ENCODE data around the gene SLC6A19. TPM values are rescaled to one million over a fixed set of nuclear protein-coding genes. Genes with fewer than 3 reads are reported as not detected.

SLC6A19 gene
- total RNA-seq, 2 experiments from 2014 or later: not detected

DNA sequence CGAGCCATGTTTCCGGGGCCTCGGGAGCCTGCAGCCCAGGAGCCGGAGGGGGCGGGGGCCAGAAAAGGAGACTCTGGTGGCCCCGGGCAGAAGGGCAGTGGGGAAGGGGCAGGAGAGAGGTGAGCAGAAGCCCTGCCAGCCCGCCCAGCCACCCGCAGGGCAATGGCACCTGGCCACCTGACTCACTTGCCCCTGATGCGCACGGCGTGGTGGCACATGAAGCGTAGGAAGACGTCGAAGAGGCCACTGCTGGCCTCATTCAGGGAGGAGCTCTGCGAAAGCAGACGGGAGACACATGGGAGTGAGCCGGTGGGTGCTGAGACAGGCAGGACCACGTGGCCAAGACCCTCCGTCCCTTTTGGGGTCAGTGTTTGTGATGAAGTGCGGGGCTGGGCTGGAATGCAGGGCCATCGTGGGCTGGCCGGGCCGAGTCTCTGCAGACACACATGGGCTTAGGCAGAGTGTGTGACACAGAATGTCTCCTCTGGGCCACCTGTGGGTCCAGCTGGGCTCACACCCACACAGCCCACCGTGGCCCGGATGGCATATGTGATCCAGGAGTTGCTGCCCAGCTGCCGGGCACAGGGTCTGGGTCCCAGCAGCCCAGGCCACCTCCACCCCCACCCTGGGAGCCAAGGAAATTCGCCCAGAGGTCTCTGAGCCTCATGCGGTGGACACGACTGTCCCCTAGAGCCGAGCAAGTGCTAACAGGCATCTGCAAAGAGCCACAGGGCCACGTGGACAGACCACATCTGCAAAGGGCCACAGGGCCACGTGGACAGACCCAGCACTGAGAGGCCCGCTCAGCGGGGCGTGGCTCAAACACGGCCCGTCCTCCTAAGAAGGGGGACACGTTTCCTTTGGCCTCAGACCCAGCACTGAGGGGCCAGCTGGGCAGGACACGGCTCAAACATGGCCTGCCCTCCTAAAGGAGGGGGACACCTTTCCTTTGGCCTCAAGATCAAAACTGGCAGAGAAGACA is 69.8 kb downstream of the SLC6A19 start:
- intact Hi-C loops (cut with DNase I, micrococcal nuclease): no loop called here
- Mint-ChIP-seq H3K27ac (no peak overlapping the region), H3K4me1 (ENCODE audit: low read depth) (peaks cover 11% of the 10 kb centered on the region), H3K4me3 (no peak overlapping the region), H3K36me3 (ENCODE audit: low read depth) (no peaks in the 10 kb centered on the region), H3K27me3 (no peaks in the 10 kb centered on the region), H3K9me3 (no peaks in the 10 kb centered on the region)
- no peaks in the 10 kb centered on the region for H3K27me3 ChIP-seq (ENCODE audit: control insufficient read depth in 1 of 2, insufficient read depth in 2 of 2, low read length in 2 of 2)
- peaks cover 12% of the 10 kb centered on the region for H3K4me1 ChIP-seq (ENCODE audit: insufficient read depth, low read length)
- TF ChIP-seq, protein P1, sequence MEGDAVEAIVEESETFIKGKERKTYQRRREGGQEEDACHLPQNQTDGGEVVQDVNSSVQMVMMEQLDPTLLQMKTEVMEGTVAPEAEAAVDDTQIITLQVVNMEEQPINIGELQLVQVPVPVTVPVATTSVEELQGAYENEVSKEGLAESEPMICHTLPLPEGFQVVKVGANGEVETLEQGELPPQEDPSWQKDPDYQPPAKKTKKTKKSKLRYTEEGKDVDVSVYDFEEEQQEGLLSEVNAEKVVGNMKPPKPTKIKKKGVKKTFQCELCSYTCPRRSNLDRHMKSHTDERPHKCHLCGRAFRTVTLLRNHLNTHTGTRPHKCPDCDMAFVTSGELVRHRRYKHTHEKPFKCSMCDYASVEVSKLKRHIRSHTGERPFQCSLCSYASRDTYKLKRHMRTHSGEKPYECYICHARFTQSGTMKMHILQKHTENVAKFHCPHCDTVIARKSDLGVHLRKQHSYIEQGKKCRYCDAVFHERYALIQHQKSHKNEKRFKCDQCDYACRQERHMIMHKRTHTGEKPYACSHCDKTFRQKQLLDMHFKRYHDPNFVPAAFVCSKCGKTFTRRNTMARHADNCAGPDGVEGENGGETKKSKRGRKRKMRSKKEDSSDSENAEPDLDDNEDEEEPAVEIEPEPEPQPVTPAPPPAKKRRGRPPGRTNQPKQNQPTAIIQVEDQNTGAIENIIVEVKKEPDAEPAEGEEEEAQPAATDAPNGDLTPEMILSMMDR (IDR thresholded peaks at IDR 0.05): no peak
- ChIA-PET POLR2A (no interaction called here), CTCF (no interaction called here)
- no peaks in the 10 kb centered on the region for H3K36me3 ChIP-seq (ENCODE audit: insufficient read depth, low read length)
- H3K27ac ChIP-seq (ENCODE audit: low read depth in 1 of 2, low read length in 2 of 2): no peak overlapping the region
- no peak for ATAC-seq (ENCODE audit: poor library complexity)
- H3K9me3 ChIP-seq (ENCODE audit: control insufficient read depth in 1 of 2, insufficient read depth in 1 of 2, low read length in 2 of 2): no peaks in the 10 kb centered on the region
- DNase-seq: no peak
- H3K4me3 ChIP-seq (ENCODE audit: low read length): no peak overlapping the region

DNA sequence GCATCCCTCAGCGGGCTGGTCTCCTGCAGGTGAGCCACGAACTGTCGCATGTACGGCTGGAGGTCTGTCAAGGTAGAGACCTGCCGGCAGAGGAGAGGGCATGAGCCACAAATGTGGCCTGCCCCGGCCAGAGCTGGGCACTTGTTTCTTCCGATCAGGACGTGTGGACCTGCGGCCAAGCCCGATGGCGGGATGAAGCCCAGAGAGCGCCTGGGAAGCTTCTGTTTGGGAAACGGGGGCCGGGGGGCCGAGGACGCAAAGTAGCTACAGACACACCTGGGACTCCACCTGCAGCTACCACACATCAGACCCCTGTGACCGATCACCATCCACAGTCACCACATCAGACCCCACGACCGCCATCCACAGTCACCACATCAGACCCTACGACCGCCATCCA is 70.8 kb downstream of the SLC6A19 start:
- Histone ChIP-seq H3K9me3 (ENCODE audit: control insufficient read depth in 1 of 2, insufficient read depth in 1 of 2, low read length in 2 of 2) (no peaks in the 10 kb centered on the region), H3K4me3 (ENCODE audit: low read length) (no peak overlapping the region), H3K36me3 (ENCODE audit: insufficient read depth, low read length) (no peaks in the 10 kb centered on the region), H3K4me1 (ENCODE audit: insufficient read depth, low read length) (peaks cover 12% of the 10 kb centered on the region), H3K27ac (ENCODE audit: low read depth in 1 of 2, low read length in 2 of 2) (no peak overlapping the region), H3K27me3 (ENCODE audit: control insufficient read depth in 1 of 2, insufficient read depth in 2 of 2, low read length in 2 of 2) (no peaks in the 10 kb centered on the region)
- DNase-seq: no peak
- H3K27ac Mint-ChIP-seq: no peak overlapping the region
- intact Hi-C loops (cut with DNase I, micrococcal nuclease): no loop called here
- H3K4me3 Mint-ChIP-seq: no peak overlapping the region
- CTCF ChIA-PET: no interaction called here
- TF ChIP-seq, protein P1 (IDR thresholded peaks at IDR 0.05): no peak
- no peak for ATAC-seq (ENCODE audit: poor library complexity)
- H3K27me3 Mint-ChIP-seq: no peaks in the 10 kb centered on the region
- POLR2A ChIA-PET: no interaction called here
- H3K36me3 Mint-ChIP-seq (ENCODE audit: low read depth): no peaks in the 10 kb centered on the region
- H3K9me3 Mint-ChIP-seq: no peaks in the 10 kb centered on the region
- peaks cover 11% of the 10 kb centered on the region for H3K4me1 Mint-ChIP-seq (ENCODE audit: low read depth)

DNA sequence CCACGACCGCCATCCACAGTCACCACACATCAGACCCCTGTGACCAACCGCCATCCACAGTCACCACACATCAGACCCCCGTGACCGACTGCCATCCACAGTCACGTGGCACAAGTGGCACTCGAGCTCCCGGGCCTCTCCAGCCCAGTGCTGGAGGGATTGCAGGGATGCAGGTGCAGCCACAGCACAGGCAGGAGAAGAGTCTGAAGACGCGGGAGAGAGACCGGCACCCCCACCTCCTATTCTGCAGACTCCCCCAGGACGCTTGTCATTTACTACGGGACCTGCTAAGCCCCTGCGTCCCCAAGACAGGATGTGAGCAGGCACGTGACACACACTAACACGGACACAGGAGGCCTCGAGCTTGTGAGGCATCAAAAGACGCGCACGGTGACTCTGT is 72.3 kb downstream of the SLC6A19 start:
- H3K9me3 Mint-ChIP-seq: no peaks in the 10 kb centered on the region
- ChIA-PET POLR2A (no interaction called here), CTCF (no interaction called here)
- H3K36me3 Mint-ChIP-seq (ENCODE audit: low read depth): no peaks in the 10 kb centered on the region
- no peaks in the 10 kb centered on the region for H3K27me3 Mint-ChIP-seq
- H3K4me3 Mint-ChIP-seq: no peak overlapping the region
- peaks cover 4% of the 10 kb centered on the region for H3K4me1 Mint-ChIP-seq (ENCODE audit: low read depth)
- ATAC-seq (ENCODE audit: poor library complexity): no peak
- no peaks in the 10 kb centered on the region for H3K36me3 ChIP-seq (ENCODE audit: insufficient read depth, low read length)
- peaks cover 4% of the 10 kb centered on the region for H3K4me1 ChIP-seq (ENCODE audit: insufficient read depth, low read length)
- DNase-seq: no peak
- TF ChIP-seq, protein P1 (IDR thresholded peaks at IDR 0.05): no peak
- intact Hi-C loops (cut with DNase I, micrococcal nuclease): no loop called here
- no peak overlapping the region for H3K27ac Mint-ChIP-seq
- H3K27me3 ChIP-seq (ENCODE audit: control insufficient read depth in 1 of 2, insufficient read depth in 2 of 2, low read length in 2 of 2): no peaks in the 10 kb centered on the region
- H3K27ac ChIP-seq (ENCODE audit: low read depth in 1 of 2, low read length in 2 of 2): no peak overlapping the region
- H3K4me3 ChIP-seq (ENCODE audit: low read length): no peak overlapping the region
- peaks cover 0 to 10% of the 10 kb centered on the region in 2 experiments for H3K9me3 ChIP-seq (ENCODE audit: control insufficient read depth in 1 of 2, insufficient read depth in 1 of 2, low read length in 2 of 2)
